SH-SY5Y (cell line): ENCODE data around the gene MYO18B.

Source experiments
- GATA2 ChIP-seq: IDR thresholded peaks from 2 replicates; pipeline ENCODE4 v1.6.1; 2011; ENCODE audit warnings: mild to moderate bottlenecking, low read depth, low read length
- GATA3 ChIP-seq: IDR thresholded peaks from 2 replicates; pipeline ENCODE4 v1.6.1; 2011; ENCODE audit warnings: low read depth, mild to moderate bottlenecking, low read length, moderate library complexity

DNA sequence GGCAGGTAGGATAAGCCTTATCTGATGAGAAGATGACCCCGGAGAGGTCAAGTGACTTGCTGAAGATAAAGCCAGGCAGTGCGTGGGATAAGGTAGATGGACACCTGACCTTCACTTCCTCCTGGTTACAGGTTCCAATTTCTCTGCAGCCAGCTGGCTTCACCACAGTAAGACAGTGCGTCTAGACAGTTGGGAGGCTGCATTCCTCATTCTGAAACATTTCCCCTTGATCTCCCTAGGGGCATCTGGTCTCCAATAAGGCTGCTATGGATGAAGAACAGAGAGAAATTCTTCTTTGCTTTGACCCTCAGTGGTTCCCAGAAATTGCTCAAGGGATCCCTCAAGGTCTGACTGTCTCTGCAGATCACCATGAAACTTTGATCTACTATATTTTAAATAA is 211.3 kb downstream of the MYO18B start:
- TF ChIP-seq GATA2: no peak
- no peak for TF ChIP-seq GATA3
